HG02642 (cell line): ENCODE measurements around the gene TOMM34.
A peak's percentile ranks its signal among the peaks of the same experiment; 100 is the strongest.

Source experiments
- ATAC-seq: cut with Tn5 transposase; IDR thresholded peaks from one replicate; pipeline ENCODE4 v1.9.1; 2021; ENCODE audit warnings: mild to moderate bottlenecking; ENCODE audit not compliant: unreplicated experiment, poor library complexity

Gene TOMM34

DNA sequence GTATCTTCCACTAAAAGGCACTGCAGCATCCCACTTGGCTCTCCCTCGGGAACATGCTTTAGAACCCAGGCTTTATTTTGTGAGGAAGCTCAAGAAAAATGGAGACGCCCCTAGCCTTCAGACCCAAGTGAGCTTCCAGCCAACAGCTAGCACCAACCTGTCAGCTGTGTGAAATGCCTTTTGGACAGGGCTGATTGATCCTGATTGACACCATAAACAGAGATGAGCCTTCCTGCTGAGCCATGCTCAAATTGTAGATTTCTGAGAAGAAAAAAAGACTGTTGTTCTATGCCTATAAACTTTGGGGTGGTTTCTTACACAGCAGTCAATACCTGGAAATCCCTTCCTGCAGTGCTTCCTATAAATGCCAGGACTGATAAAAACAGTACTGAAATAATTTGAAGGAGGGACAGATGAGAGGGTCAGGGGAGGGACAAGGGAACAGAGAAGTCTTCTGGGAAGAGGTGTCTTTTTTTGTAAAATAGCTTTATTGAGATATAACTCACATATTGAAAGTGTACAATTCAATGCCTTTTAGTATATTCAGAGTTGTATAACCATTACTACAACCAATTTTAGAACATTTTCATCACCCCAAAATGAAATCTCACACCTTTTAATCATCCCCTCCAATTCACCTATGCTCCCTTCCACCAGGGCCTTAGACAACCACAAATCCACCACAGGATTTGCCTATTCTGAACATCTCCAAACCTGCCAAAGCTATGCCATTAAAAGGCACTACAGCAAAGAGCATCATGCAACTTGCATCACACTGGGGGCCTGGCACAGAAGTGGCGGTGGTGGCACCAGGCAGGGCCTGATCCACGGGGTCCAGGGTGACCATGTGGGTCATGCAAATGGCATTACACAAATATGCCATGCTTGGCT is 3.4 kb upstream of the TOMM34 start:
- ATAC-seq, result no peak

DNA sequence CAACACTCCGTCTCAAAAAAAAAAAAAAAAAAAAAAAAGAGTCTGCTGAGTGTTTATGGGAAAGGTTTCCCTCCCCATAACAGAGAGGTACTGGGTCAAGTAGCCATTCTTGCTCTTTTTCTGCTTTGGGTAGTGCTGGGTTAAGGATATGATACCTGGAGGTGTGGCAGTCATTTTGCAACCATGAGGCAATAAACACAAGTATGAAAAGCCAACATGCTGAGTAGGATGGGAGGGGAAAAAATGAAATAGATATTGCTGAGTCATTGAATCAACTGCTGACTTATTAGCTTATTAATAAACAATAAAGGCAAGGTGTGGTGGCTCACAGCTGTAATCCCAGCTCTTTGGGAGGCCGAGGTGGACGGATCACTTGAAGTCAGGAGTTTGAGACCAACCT is 2.3 kb upstream of the TOMM34 start:
- no peak for ATAC-seq

DNA sequence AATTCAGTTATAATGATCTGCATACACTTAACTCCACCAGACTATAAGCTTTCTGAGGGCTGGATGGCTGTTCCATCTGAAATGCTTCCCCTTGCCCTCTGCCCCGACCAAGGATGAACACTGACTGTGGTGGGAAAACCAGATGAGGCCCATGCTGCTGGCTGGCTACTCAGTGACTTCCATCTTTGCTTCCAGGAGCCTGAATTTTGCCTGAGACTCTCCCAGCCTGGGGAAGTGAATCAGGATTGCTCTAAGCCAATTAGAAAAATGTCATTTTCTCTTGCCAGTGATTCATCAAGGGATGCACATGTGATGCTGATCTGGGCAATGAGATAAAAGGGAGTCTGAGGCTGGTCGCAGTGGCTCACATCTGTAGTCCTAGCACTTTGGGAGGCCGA is 1.7 kb upstream of the TOMM34 start:
- no peak for ATAC-seq

DNA sequence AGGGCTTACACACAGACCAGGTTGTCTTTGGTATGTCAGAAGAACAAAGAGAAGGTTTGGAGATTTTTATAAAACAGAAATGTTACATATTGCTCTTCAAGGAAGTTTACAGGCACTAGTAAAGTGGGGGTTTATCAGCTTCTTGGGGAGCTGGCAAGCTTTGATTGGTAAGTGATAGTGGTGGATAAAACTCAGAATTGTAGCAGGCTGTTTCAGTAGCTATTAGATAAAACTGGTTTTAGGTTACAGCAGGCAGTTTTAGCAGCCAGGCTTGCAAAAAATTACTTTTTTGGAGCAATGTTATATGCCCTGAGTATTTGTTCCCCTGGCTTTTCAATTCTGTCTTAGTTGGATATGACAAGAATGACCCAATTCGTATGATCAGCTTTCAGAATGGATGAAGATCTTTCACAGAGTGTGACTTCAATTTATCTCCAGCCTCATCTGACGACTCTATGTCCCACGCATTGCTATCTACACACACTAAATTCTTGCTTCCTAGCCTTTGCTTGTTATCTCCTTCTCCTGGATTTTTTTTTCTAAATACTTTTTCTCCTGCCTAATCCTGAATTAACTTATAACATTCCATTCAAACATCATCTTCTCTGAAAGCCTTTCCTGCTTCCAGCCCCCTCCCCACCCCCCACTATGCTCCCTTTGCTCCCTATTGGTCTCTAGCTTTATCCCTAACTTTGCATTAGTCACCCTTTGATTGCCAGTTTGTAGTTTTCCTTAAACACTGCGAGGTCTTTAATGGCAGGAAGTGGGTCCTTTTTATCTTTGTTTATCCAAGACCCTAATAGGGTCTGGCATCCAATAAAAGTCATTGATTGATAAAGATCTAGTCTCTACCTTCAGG is 1.0 kb upstream of the TOMM34 start:
- no peak for ATAC-seq

DNA sequence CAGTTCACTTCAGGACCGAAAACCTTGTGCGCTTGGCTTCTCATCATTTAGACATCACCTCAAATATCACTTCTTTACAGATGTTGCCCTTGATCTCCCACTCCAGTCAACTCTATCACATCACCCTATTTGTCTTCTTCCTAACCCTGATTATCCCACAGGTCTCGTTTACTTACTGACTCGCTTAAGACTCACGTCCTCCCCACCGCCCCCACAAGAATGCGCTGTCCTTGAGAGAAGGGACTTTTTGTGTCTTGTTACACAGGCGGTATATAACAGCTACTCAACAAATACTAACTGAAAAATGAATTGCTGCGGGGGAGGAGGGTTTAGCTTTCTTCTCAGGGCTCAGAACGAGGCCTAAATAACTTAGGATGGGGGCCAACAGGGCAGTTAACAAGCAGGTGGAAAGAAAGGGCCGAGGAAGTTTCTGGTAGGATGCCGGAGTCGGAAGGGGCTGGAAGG is 527 bp downstream of the TOMM34 start:
- peak; percentile 25 for ATAC-seq

DNA sequence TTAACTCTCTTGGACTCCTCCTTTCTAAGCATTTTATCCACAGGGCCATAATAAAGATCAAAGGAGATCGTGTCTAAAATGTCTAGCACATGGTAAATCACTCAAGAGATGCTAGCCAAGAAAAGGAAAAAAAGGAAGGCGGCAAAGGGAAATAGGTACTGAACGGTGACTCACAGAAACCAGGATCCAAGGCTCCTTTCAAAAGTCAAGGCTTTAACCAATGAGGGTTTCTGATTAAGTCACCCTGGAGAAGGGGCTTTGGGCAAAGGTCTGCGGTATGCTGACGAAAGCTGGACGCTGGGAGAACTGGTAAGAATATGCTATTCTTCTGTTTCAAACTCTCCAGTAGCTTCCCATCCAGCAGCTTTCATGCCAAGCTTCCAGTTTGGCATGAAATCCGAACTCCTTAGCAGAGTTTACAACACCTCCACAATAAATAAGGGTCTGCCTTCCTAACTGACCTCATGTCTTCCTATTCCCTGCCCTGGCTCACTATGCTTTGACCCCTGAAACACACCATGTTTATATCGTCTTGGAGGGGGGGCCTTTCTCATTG is 1.0 kb downstream of the TOMM34 start:
- ATAC-seq, result no peak

DNA sequence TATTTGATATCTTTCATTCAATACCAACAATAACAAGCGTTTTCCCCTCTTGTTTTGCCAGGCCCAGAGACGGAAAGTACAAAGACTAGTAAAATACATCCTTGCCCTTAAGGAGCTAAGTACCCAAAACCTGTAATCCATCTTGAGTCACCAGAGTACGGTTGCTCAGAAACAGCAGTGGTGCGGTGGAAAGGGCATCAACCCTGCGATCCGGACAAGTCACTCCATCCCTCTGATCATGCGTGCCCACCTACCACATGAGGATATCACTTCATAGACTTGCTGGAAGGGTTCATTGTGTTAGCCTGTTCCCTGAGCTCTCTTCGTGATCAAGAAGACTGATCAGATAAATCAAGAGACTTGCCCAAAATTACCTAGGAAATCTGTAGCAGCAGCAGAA is 1.9 kb downstream of the TOMM34 start:
- ATAC-seq, result no peak

DNA sequence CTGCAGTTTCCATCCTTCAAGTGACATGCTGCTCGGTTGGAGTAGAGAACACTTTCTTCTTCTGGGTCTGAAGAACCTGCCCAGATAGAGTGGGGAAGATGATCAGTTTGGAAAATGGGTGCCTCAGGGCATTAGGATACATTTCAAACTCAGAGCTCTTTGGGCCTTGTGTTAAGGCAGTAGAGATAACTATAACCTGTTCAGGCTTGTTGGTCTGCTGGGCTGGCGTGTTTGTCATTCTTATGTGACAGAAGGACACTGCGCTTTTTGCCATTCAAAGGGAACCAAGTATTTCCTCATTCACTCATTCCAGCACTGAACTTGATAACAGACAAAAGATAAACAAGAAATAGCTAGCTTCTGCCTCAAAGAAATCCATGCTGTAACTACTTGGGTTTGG is 3.8 kb downstream of the TOMM34 start:
- ATAC-seq, result no peak

DNA sequence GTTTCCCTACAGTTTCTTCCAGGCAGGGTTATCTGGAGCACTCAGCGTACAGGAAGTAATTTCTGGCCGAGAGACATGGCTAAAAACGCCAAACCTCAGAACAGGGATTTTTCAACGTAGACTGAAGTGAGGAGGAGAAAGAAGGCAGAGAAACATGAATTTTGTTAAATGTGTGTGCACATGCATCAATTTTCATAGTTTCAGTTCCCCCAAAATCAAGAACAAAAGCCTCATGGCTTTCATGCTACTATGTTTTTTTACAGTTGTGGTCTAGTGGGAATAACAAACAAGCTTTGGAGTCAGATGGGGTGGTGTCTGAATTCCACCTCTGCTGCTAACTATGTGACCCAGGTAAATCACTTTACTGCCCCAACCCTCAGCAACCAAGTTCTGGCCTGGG is 4.9 kb downstream of the TOMM34 start:
- ATAC-seq, result no peak

DNA sequence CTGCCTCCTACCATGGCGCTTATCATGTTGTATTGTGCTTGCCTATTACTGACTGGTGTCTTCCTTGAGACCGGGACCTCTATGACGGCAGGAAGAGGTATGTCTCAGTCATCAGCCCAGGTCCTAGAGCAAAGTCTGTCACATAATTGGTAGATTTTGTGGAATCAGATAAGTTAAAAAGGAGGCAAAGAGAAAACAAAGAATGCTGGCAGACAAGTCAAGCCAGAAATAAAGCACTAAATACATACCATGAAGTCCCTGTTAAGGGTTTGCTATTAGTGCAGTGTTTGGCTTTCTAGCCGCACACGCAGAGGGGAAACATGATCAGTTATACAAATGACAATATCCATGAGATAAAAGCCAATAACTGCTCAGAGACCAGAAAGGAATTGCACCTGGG is 6.0 kb downstream of the TOMM34 start:
- ATAC-seq, result no peak

DNA sequence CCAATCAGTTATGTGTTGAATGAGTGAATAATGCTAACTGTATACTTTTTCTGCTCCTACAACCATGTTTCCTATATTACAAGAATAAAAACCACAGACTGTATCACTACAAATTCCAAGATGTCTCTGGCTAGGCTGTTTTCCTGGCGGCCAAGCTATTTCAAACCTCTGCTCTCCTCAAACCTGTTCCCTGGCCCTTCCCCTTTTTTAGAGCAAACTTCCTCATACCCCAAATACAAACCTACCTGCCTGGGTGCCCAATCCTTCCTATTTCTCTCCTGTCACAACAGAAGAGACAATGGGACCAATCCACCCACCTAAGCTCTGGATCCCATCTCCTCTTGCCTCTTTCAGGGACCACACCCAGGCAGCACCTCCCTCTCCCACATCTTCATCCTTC is 7.5 kb downstream of the TOMM34 start:
- no peak for ATAC-seq

DNA sequence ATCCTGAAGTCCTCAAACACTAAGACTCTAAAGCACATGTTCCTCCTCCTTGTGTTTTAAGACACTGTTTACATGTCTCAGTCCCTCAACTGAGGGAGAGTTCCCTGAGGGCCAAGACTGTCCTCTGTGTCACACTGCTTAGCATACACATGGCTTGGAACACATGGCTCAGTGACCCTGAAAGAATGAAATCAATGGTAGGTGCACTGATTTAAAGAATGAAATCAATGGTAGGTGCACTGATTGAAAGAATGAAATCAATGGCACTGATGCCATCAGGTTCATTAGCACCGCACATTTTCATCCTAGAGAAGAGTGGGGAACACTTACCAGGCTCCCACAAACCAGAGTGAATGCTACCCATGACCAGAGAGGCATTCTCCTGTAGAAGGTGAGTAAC is 9.8 kb downstream of the TOMM34 start:
- ATAC-seq, result no peak

DNA sequence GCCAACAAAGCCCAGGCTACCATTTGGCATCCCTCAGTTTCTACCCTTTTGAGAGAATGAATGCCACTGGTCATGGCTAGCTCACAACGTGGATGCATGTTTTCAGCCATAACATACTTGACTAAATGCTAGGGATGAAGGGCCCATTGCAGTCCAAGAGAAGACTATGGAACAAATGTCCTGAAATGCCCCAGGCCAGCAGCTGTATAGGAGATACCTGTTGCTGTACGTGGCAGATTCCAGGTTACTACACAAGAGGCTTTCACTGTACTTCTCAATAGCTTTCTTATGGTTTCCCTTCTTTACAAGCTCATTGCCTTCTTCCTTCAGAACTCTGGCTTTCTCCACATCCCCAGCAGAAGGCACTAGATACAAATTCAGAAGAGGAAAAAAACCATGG is 11.7 kb downstream of the TOMM34 start:
- ATAC-seq, result no peak

DNA sequence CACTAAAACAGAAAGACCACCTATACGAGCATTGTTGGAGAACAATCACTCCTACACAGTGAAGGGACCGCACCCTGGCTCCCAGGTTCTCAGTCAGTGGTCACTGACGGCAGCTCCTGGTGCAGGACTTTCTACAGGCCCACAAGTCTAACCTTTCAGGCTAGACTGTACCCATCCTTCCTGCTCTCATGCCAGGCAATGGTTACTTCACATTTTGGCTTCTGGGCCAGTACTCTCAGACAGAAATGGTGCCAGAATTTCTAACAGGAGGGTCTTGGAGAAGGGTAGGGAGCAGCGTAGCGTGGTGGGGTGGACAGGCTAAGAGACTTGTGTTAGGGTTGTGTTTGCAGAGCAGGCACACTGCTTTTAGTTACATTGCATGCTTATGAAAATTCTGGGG is 12.1 kb downstream of the TOMM34 start:
- no peak for ATAC-seq

DNA sequence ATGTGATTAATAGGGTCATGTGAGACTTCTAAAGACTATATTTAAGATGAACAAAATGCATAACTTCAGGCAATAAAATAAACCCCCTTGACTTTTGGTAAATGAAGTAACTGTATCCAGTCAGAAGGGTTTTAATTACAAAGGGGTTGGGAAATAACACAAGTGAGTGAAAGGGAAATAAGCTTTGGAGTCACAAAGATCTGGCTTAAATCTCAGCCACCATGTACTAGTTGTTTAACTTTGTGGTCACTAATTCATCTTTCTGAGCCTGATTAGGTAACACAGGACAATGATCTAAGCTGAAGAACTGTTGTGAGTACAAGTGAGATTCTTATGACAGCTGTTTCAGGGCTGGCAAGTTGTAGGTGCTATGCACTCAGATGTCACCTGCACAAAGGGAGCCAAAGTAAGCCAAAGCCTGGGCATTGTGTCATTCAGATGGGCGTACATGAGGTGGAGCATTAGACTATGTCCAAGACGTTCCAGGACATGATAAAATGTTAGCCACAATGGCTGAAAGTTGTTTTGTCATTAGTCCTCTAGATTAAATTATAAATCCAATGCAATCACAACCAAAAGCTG is 13.8 kb downstream of the TOMM34 start:
- no peak for ATAC-seq

DNA sequence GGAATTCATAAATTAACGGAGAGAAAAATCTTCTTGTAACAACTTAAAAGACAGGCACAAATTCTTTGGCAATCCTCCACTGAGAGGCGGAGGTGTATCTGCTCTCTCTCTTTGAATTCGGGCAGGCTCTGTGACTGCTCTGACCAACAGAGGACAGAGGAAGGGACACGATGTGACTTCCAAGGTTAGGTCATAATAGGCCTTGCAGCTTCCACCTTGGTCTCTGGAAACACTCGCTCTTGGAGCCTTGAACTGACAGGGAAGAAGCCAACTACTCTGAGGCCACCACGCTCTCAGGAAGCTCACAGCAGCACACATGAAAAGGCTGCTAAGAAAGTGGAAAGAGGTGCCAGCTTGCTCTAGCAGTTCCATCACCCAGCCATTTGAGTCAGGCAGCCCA is 14.9 kb downstream of the TOMM34 start:
- no peak for ATAC-seq

DNA sequence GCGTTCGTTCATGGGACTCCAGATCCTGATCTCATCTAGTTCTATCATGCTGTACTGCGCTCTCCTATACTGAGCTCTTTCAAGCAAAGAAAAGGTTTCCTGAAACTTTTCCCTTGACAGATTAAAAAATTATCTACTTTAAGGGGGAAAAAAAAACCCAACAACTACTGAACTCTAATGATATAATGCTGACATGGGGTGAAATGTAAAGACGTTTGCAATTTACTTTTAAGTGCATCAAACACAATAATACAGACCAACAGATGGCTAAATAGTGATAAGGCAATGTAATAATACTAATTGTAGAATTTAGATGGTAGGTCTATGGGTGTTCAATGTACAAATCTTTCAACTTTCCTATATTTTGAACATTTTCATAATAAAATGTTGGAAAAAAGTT is 16.4 kb downstream of the TOMM34 start:
- no peak for ATAC-seq

DNA sequence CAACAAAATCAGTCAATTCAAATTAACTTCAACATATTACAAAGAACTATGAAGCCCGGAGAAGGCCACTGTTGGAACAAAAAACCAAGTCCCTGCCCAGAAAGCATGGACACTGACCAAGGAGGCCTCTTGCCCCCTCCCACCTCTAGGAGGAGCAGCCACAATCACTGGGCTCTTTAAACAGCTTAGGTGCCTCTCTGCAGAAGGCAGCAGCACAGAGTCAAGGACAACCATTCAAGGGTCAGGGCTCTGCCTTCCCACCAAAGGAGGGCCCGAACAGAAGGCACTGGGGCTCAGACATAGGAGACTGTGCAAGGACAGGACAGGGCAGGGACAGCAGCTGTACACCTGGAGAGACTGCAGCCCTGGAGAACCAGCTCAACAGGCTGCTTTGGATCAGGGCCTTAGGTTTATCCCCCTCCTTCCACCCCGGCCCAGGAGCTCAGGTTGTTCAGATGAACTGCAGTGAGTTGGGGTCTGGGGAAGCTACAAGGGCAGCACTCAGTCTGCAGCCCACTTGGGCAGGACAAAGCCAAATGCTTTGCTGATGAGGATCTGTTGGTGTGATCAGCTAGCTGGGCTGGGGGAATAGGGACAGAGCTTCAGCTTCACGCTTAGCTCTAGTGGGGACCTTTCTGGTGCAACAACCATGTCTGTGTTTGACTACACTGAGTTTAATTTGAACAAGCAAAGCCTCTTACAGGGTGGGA is 17.8 kb downstream of the TOMM34 start:
- ATAC-seq, result no peak

DNA sequence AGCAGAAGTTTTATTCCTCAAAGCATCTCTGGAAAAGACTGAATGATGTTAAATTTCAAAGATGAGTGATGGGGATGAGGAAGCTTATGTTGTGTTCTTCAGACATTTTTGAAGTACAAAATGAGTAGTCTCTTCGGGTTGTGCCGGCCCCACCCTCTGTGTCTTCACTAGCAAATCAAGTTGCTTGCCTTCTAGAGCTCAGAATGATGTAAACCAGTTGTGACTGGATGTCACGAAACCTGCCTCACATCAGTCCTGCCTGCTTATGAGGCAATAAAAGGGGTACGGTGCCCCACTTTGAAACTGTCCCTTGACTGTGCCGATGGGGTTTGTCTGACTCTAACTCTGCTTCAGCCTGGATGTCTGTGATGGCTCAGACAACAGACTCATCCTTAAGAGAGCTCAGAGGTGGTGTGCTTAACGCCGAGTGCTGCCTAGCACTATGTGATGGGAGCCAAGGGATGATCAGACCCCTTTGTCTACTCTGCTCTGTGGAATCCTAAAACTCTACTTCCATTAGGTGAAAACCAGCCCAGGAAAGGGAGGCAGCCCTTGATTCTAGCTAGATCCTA is 19.0 kb downstream of the TOMM34 start:
- ATAC-seq, result no peak

DNA sequence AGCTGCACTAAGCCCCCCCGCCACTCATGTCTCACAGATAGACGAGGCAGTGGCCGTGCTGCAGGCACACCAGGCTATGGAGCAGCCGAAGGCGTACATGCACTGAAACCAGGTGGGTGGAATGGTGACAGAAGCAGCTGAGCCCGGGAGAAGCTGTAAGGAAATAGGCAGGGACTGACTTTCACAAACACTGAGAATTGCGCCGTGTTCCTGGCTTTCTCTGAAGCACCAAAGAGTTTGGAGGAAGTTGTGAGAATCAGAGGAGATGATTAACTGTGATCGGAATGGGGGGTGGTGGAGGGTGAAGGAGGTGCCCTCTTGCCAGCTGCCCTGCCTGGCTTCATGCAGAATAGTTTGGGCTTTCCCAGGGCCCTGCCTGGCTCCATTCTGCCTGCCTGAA is 21.6 kb downstream of the TOMM34 start:
- ATAC-seq, result no peak
